ENCODE measurements around the gene NRP1.

GRCh38 chr10:33293076-33293475 lies 41.4 kb downstream of the NRP1 start:
- TF ChIP-seq CTCF (IDR thresholded peaks at IDR 0.05) (no peak), POLR2A (IDR thresholded peaks at IDR 0.05) (no peak)

Measured in lower leg skin (tissue), 3 donors.